ENCODE data around the gene ADPRS. TPM values are rescaled to one million over a fixed set of nuclear protein-coding genes. Genes with fewer than 3 reads are reported as not detected.

ADPRS gene
- polyA plus RNA-seq, 1 donor: 24.5 TPM

- DNase-seq (ENCODE audit: low read depth): no peak
Observed at GRCh38 chr1:36108314-36108713, 19.6 kb downstream of the ADPRS start.

DNA sequence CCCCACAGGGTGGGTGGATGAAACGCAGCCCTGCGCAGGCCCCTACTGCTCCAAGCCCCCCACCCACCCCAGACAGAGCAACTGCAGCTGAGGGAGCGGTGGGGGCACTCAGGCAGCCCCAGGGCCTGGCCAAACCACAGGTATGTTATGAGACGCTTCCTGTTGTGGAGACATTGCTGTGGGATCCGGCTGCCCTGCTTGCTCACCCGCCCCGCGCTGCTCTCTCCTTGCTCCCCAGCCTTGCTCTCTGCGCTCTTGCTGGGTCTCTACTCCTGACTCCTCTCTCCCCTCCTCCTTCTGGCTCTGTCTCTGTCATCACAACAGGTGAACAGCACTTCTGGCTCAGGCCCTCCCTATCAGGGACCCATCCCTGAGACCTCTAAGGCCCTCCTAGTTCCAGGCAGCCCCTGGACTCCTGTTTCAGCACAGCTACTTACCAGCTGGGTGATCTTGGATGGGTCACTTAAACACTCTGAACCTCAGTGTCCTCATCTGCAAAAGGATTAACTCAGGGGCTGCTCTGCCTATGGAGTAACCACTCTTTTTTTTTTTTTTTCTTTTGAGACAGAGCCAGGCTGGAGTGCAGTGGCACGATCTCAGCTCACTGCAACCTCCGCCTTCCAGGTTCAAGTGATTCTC lies 20.5 kb downstream of the ADPRS start:
- no peak for DNase-seq (ENCODE audit: low read depth)

DNA sequence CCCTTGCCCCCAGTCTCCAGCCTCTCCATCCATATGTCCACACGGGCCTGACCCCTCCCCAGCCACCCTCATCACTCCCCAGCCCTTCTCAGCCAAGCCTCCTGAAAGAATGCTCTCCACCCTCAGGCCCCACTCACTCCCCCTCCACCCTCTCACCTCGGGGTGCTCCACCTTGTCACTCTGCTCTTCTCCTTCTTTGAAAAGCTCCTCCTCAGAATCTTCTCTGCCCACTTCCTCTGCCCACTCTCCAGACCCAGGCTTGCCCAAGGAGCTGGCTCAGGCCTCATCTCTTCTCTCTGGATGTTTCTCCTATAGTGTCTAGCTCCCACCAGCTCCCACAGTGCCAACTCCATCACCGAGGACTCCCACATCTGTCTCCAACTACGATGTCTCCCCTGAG lies 22.5 kb downstream of the ADPRS start:
- DNase-seq (ENCODE audit: low read depth): no peak

- DNase-seq (ENCODE audit: low read depth): no peak
Observed at GRCh38 chr1:36112823-36113222, 24.1 kb downstream of the ADPRS start.

DNA sequence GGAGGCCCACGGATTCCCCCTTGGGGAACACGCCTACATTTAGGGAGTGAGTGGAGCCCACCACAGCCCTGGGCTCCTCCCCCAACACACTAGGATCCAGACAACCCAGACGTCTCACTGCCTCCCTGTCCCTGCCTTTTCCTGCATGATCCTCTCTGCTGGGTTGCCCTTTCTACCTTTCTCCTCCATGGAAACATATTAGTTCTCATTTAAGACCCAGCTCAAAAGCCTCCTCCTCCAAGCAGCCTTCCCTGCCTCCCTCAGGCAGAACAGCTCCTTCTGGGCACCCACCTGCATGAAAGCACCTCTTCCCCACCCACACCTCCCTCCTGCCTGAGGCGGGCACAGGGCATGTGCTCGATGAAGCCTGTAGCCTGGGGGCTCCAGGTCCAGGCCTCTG lies 25.7 kb downstream of the ADPRS start:
- DNase-seq (ENCODE audit: low read depth): no peak

DNA sequence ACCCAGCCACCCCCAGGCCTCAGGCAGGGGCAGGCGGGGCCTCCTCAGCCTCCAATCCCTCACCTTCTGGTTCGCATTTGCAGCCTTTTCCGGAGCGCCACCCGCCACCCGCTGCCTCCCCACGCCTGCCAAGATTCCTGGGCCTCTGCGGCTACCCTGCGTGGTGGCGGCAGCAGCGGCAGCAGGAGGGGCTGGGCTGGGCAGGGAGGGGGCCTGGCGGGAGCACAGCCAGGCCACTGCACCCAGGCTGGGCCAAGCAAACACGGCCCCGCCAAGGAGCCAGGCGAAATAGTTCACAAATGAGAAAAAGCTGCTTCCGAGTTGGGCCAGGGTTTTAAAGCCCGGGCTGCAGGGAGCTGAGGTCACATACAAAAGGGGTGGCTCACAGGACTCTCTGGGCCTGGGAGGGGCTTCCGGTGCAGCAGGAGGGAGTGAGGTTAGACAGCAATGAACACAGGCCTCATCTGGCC lies 26.5 kb downstream of the ADPRS start:
- no peak for DNase-seq (ENCODE audit: low read depth)

- DNase-seq (ENCODE audit: low read depth): no peak
Observed at GRCh38 chr1:36115931-36116330, 27.2 kb downstream of the ADPRS start.

GRCh38 chr1:36116901-36117300 lies 28.2 kb downstream of the ADPRS start:
- no peak for DNase-seq (ENCODE audit: low read depth)

DNA sequence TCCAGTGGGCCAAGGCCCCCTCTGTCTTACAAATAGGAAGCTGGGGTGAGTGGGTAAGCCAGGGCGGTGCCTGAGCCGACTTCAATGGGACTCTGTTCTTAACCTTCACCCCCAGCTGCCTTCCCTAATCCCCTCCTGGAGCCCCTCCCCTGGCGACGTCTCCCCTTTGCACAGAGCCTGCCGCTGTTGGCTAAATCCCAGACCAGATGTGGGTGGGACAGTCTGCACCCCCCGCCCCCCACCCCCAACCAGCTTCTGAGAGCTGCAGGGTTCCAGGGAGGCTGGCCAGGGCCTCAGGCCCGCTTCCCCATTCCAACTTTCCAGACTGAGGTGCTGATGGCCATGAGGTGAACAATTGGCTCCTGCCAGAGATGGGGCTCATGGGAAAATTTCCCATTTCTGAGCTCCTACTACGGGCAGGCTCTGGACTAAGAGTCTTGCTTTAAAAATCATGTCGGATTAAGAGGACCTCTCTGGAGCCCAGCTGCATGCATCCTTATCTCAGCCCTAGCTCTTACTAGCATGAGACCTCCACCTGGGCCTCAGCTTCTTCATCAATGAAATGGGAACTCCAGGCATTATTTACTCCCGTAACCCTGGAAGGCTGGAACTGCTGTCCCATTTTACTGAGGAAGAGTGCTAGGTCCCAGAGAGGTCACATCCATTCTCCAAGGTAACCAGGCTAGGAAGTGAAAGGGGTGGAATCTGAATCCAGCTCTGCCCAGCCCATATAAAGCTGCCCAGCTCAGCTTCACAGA lies 29.9 kb downstream of the ADPRS start:
- DNase-seq (ENCODE audit: low read depth): no peak

- DNase-seq (ENCODE audit: low read depth): no peak
Observed at GRCh38 chr1:36119456-36119855, 30.8 kb downstream of the ADPRS start.

GRCh38 chr1:36122062-36123030 lies 33.7 kb downstream of the ADPRS start:
- no peak for DNase-seq (ENCODE audit: low read depth)

DNA sequence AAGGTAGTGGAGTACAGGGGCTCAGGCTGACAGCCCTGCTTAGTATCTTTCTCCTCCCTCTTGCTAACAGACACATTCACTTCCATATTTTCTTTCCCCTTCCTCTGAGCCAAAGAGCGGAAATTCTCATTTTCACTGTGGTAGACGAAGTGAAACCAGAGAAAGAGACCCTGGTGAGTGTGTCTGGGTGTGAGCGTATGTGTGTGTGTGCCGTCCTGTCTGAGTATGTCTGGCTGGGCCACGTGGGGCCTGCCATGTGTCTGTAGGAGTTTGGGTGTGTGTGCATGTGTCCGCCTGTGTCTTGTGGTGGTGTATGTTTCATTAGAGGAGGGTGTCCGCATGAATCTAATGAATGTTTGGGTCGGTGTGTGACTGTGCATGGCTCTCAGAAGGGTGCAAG lies 34.7 kb downstream of the ADPRS start:
- DNase-seq (ENCODE audit: low read depth): peak; percentile 17

GRCh38 chr1:36124404-36125128 lies 35.9 kb downstream of the ADPRS start:
- no peak for DNase-seq (ENCODE audit: low read depth)

DNA sequence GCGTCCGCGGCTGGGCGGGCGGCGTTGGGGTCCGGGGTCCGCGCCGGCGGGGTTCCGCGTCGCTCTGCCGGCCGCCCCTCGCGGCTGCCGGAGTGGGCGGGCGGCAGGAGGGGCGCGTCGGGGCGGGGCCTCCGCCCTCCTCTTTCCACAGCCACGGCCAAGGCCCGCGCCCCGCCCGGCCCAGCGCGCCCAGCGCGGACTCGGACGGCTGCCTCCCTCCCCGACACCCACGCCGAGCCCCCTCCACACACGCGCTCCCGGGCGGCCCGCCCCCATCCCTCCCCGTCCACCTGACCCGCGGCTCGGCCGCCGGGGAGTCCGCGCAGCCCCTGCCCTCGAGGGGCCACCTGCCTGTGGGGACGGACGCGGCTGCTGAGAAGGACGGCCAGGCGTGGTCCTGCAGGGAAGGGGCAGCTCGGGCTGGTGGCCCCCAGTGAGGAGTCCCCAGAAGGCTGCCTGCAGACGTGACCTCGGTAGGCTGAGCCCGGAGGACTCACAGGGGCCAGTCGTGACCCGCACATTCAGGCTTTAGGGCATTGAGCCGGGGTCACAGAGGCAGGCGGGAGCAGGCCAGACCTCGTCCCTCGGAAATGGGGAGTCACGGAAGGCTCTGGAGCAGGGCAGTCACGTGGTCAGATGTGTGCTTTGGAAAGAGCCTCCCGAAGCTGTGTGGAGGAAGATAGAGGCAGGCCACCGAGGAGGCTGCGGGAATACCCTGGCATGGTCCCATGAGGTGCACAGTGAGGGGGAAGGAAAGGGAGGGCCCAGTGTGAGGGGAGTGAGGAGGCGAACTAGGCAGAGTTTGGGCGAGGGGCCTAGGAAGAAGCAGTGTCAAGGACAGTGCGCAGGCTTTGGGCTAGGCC lies 36.7 kb downstream of the ADPRS start, which contains the start of gene COL8A2:
COL8A2 (minus strand) TSS at position 94 of the 863 bp plus-strand sequence. CDS start 24,980 bp downstream, outside the sequence.
- DNase-seq (ENCODE audit: low read depth): peak; percentile 25

- no peak for DNase-seq (ENCODE audit: low read depth)
Observed at GRCh38 chr1:36126005-36126716, 37.5 kb downstream of the ADPRS start.

GRCh38 chr1:36126797-36127500 lies 38.3 kb downstream of the ADPRS start:
- no peak for DNase-seq (ENCODE audit: low read depth)

DNA sequence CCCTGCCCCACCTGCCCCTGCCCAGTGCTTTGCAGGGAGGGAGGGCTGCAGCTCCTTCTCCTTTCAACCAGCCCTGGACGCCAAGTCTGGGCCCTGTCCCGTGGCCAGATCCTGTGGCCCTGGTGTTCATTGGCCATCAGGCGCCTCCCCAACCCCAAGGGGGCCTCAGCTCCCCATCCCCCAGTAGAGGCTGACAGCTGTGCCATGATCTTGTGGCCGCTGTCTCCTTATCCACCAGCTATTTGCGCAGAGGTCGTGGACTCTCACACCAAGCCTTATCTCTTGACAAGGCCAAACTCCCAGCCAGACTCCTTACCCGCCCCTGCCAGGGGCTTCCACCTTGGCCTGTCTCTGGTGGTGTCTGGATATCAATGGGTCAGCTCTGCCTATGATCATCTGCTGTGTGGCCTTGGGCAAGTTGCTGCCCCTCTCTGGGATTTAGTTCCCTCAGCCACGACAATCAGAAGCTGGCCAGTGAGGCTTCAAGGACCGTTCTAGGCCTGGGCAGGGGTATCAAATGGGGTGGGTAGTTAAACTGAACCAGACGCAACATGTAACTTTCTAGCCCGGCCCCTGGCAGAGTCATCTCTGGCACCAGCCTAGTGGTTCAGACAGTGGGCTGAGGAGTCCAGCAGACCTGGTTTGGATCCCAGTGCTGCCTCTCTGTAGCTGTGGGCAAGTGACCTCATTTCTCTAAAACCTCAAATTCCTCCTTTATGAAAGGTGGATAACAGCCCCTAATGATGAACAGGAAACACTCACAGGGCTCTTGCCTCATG lies 39.6 kb downstream of the ADPRS start:
- no peak for DNase-seq (ENCODE audit: low read depth)

GRCh38 chr1:36128905-36129206 lies 40.2 kb downstream of the ADPRS start:
- no peak for DNase-seq (ENCODE audit: low read depth)
